ENCODE measurements around the gene VAMP3. TPM values are rescaled to one million over a fixed set of nuclear protein-coding genes. Genes with fewer than 3 reads are reported as not detected.

The VAMP3 gene
- total RNA-seq, 1 donor from 2014 or later = 63.9 TPM

- TF ChIP-seq CTCF (conservative IDR thresholded peaks at IDR 0.05) = no peak
- H3K27me3 Mint-ChIP-seq (ENCODE audit: low read depth) = no peaks in the 10 kb centered on the region
- H3K36me3 Mint-ChIP-seq (ENCODE audit: low read depth) = no peaks in the 10 kb centered on the region
- DNase-seq (ENCODE audit: low read depth, low spot score) = no peak
- no peak overlapping the region for H3K4me3 Mint-ChIP-seq
- H3K4me1 Mint-ChIP-seq = no peaks in the 10 kb centered on the region
- H3K27ac Mint-ChIP-seq (ENCODE audit: unreplicated experiment) = no peak overlapping the region
- no peaks in the 10 kb centered on the region for H3K9me3 Mint-ChIP-seq
These were observed 56.2 kb downstream of the VAMP3 start for GRCh38 chr1:7827126-7827955.

Other genes starting within 250 kb of the VAMP3 start
- gene PER3, start 13.0 kb downstream of the VAMP3 start, total RNA-seq = 5.3 and 5.6 TPM in 2 replicates
- gene UTS2, start 81.8 kb downstream of the VAMP3 start, total RNA-seq = not detected in 2 replicates
- 0.23 and 0.28 TPM in 2 replicates for gene TNFRSF9, start 169.5 kb downstream of the VAMP3 start, total RNA-seq
- gene PARK7, start 190.4 kb downstream of the VAMP3 start, total RNA-seq = 383 and 386 TPM in 2 replicates

Measured in neural crest cell (in vitro differentiated cells).